ENCODE data around the gene DECR2. TPM values are rescaled to one million over a fixed set of nuclear protein-coding genes. Genes with fewer than 3 reads are reported as not detected.
A peak's percentile ranks its signal among the peaks of the same experiment; 100 is the strongest.

DECR2 gene
- total RNA-seq, 1 donor from 2014 or later, result 8.4 TPM

DNA sequence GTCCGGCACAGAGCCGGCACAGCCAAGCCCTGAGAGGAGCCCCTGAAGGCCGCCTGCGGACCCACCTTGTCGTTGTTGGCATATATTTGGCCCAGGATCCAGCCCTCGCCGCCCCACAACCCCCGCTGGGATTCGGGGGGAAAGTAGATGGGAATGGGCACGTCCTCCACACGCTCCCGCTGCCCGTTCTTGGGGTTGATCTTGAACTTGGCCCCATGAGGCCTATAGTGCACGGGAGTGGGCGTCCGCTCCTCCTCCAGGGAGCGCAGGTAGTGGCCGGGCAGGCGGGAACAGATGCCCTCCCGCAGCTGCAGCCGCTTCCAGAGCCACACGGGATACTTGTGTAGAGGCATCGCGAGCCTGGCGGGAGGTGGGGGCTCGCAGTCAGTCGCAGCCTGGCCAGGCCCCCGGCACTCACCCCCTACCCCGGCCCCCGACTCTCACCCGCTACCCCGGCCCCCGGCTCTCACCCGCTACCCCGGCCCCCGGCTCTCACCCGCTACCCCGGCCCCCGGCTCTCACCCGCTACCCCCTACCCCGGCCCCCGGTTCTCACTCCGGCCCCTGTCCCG is 31.7 kb upstream of the DECR2 start:
- Histone ChIP-seq H3K27ac (replicated peaks) (peak overlapping the region; percentile 81), H3K4me1 (peaks cover 23% of the 10 kb centered on the region), H3K36me3 (peaks cover 61% of the 10 kb centered on the region), H3K27me3 (ENCODE audit: low read depth) (no peaks in the 10 kb centered on the region), H3K9me3 (replicated peaks) (no peaks in the 10 kb centered on the region), H3K4me3 (peak overlapping the region; percentile 65)
- intact Hi-C loops (cut with micrococcal nuclease), result no loop called here
- no peak for DNase-seq
- TF ChIP-seq, protein P1, sequence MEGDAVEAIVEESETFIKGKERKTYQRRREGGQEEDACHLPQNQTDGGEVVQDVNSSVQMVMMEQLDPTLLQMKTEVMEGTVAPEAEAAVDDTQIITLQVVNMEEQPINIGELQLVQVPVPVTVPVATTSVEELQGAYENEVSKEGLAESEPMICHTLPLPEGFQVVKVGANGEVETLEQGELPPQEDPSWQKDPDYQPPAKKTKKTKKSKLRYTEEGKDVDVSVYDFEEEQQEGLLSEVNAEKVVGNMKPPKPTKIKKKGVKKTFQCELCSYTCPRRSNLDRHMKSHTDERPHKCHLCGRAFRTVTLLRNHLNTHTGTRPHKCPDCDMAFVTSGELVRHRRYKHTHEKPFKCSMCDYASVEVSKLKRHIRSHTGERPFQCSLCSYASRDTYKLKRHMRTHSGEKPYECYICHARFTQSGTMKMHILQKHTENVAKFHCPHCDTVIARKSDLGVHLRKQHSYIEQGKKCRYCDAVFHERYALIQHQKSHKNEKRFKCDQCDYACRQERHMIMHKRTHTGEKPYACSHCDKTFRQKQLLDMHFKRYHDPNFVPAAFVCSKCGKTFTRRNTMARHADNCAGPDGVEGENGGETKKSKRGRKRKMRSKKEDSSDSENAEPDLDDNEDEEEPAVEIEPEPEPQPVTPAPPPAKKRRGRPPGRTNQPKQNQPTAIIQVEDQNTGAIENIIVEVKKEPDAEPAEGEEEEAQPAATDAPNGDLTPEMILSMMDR (IDR thresholded peaks at IDR 0.05; ENCODE audit: borderline replicate concordance), result no peak

DNA sequence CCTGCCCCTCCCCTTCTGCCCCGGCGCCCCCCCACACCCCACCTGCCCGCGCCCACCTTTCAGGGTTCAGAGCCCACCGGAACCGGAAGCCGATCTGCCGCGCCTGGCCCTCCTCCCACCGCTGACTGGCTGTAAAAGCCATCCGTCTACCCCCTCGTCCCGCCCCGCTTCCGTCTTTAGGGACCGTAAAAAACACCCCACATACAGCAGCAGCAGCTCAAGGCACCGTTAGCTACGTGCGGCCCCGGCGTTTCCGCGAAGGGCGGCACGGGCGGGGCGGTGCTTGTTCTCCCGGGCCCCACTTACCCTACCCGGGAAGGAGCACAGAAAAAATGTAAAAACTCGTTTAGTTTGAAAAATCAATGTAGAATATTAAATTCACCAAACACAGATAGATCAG is 31.2 kb upstream of the DECR2 start, which contains the start of gene MRPL28:
MRPL28 (minus strand) TSS at position 96 of the 400 bp plus-strand sequence. CDS start 320 bp downstream, outside the sequence.
- TF ChIP-seq, protein P1 (IDR thresholded peaks at IDR 0.05; ENCODE audit: borderline replicate concordance), result no peak
- peak; percentile 95 for DNase-seq
- Histone ChIP-seq H3K4me3 (peak within 1 kb of the TSS; percentile 65), H3K36me3 (peaks cover 66% of the 10 kb centered on the region), H3K4me1 (peaks cover 23% of the 10 kb centered on the region), H3K27me3 (ENCODE audit: low read depth) (no peaks in the 10 kb centered on the region), H3K9me3 (replicated peaks) (no peaks in the 10 kb centered on the region), H3K27ac (replicated peaks) (peak within 1 kb of the TSS; percentile 81)
- intact Hi-C loops (cut with micrococcal nuclease), result no loop called here

DNA sequence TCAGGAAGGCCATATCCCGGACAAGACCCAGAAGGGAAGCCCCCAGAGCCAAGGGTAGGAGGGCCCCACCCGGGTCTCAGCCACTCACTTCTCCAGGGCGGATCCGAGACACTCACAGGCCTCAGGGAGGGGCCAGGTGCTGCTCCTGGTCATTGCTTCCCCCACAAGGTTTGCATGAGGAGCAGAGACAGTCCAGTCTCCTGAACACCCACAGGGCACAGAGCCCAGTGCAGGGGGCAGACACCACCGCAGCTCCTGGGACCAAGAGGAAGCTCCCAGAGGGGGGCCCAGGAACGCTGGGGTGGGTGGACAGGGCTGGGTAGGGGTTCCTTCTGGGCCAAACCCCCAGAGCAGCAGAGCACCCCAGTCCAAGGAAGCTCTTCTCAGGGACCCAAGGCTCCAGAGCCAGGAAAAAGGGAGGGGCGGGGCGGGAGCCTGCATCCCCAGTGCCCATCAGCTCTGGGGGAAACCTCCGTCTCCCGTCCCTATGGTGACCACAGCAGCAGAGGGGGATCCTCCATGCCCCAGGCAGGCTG is 30.6 kb upstream of the DECR2 start:
- no peak for DNase-seq
- TF ChIP-seq, protein P1 (IDR thresholded peaks at IDR 0.05; ENCODE audit: borderline replicate concordance), result no peak
- peaks cover 23% of the 10 kb centered on the region for H3K4me1 ChIP-seq
- H3K36me3 ChIP-seq, result peaks cover 71% of the 10 kb centered on the region
- intact Hi-C loops (cut with micrococcal nuclease), result no loop called here
- no peaks in the 10 kb centered on the region for H3K27me3 ChIP-seq (ENCODE audit: low read depth)
- H3K9me3 ChIP-seq (replicated peaks), result no peaks in the 10 kb centered on the region
- peak overlapping the region; percentile 81 for H3K27ac ChIP-seq (replicated peaks)
- H3K4me3 ChIP-seq, result peak overlapping the region; percentile 65

DNA sequence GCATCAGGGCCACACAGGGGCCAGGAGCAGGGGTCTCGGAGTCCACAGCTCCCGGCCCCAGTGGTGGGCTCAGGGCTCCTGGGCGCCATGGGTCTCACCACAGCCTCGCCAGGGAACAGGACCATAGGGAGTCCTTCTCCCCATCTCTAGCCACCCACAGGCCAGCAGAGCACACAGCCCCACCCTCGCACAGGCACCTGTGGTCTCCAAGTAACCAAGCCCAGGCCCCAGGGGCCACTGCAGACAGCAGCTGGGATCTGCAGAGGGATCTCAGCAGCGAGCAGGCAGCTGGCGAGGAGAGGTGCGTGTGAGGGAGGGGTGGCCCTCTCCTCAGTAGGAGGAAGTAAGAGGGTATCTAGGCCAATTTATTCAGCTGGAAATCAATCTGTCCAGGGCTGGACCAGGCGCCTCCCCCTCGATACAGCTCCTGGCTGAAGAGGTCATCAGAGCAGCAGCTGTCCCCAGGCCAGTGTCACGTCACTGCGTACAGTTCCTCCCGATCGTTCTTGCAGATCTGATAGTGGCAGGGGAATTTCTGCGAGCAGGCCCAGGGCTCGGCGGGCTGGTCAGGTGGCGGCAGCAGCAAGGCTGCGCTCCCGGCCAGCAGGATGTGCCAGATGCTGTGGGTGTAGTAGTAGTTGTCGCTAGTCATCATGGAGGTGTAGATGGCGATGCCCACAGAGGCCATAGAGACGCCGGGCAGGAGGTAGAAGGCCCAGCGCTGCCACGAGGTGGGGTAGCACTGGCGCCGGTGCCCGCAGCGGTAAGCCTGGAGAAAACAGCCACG is 30.0 kb upstream of the DECR2 start:
- DNase-seq, result no peak
- Histone ChIP-seq H3K4me3 (no peak overlapping the region), H3K36me3 (peaks cover 73% of the 10 kb centered on the region), H3K9me3 (replicated peaks) (no peaks in the 10 kb centered on the region), H3K4me1 (peaks cover 23% of the 10 kb centered on the region), H3K27me3 (ENCODE audit: low read depth) (no peaks in the 10 kb centered on the region), H3K27ac (replicated peaks) (no peak overlapping the region)
- intact Hi-C loops (cut with micrococcal nuclease), result no loop called here
- TF ChIP-seq, protein P1 (IDR thresholded peaks at IDR 0.05; ENCODE audit: borderline replicate concordance), result no peak

DNA sequence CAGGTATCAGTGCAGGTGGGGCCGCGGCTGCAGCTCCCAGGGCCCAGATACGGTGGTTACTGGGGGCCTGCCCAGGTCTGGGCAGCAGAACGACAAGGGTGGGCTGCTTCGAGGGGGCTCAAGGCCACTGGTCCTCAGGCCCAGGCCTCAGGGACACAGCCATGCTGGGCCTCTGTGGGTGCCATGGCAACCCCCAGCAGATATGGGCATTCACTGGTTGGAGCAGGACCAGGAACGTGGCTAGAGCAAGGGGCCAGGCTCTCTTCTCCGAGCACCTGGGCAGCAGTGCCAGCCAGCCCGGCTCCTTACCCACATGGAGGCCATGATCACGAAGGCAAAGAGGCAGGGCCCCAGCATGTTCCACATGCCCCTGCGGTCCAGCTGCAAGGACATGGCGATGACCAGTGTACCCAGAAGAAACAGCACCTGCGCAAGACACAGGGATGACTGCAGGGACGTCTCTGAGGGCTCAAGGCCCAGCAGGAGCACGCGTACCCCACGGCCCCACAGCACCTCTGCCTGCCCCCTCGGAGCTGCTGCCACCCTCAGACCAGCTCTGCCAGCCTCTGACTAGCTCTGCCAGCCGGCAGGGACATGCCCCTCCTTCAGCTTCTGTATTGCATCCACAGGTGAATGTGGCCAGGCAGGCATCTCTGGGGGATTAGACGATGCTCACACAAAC is 29.2 kb upstream of the DECR2 start:
- intact Hi-C loops (cut with micrococcal nuclease), result no loop called here
- Histone ChIP-seq H3K4me1 (peaks cover 23% of the 10 kb centered on the region), H3K27ac (replicated peaks) (no peak overlapping the region), H3K36me3 (peaks cover 73% of the 10 kb centered on the region), H3K27me3 (ENCODE audit: low read depth) (no peaks in the 10 kb centered on the region), H3K4me3 (no peak overlapping the region), H3K9me3 (replicated peaks) (no peaks in the 10 kb centered on the region)
- TF ChIP-seq, protein P1 (IDR thresholded peaks at IDR 0.05; ENCODE audit: borderline replicate concordance), result no peak
- DNase-seq, result no peak
